ENCODE results near the gene RNF227.
"Not testable (repeated sequence)": the region's sequence is repeated elsewhere in the genome, so short reads cannot be mapped to it uniquely, and the experiment has no call there.

RNF227 gene

GRCh38 chr17:7915611-7916384, at the start of gene RNF227:
RNF227 (minus strand) TSS chr17:7916289; CDS start chr17:7916195, 94 bp downstream.
- peak; percentile 97 for DNase-seq

- peak; percentile 42 for DNase-seq
Measured at GRCh38 chr17:7961421-7961820, 45.3 kb upstream of the RNF227 start.

- DNase-seq = no peak
Measured at GRCh38 chr17:7959503-7960253, 43.6 kb upstream of the RNF227 start.

GRCh38 chr17:7956228-7956965, 40.3 kb upstream of the RNF227 start:
- DNase-seq = no peak

GRCh38 chr17:7955414-7956227, 39.5 kb upstream of the RNF227 start:
- no peak for DNase-seq

- not testable (repeated sequence) for DNase-seq
Measured at GRCh38 chr17:7953266-7953665, 37.2 kb upstream of the RNF227 start.

GRCh38 chr17:7951143-7951792, 35.2 kb upstream of the RNF227 start:
- no peak for DNase-seq

- no peak for DNase-seq
Measured at GRCh38 chr17:7950578-7950977, 34.5 kb upstream of the RNF227 start.

GRCh38 chr17:7947651-7948050, 31.6 kb upstream of the RNF227 start:
- no peak for DNase-seq

GRCh38 chr17:7946441-7946840, 30.4 kb upstream of the RNF227 start:
- no peak for DNase-seq

GRCh38 chr17:7945651-7946050, 29.6 kb upstream of the RNF227 start:
- no peak for DNase-seq

- no peak for DNase-seq
Measured at GRCh38 chr17:7944326-7944725, 28.2 kb upstream of the RNF227 start.

- DNase-seq = no peak
Measured at GRCh38 chr17:7943291-7943690, 27.2 kb upstream of the RNF227 start.

- no peak for DNase-seq
Measured at GRCh38 chr17:7940743-7941142, 24.7 kb upstream of the RNF227 start.

GRCh38 chr17:7940034-7940433, 23.9 kb upstream of the RNF227 start:
- DNase-seq = no peak

- DNase-seq = no peak
Measured at GRCh38 chr17:7935859-7936258, 19.8 kb upstream of the RNF227 start.

- DNase-seq = peak; percentile 90
Measured at GRCh38 chr17:7932949-7933348, 16.9 kb upstream of the RNF227 start.

GRCh38 chr17:7932483-7932891, 16.4 kb upstream of the RNF227 start:
- DNase-seq = peak; percentile 79

- DNase-seq = peak; percentile 100
Measured at GRCh38 chr17:7931709-7932482, 15.8 kb upstream of the RNF227 start, which contains the start of the genes CNTROB and TRAPPC1. CNTROB (plus strand) TSS chr17:7932206; CDS start chr17:7933080, 874 bp downstream. TRAPPC1 (minus strand) TSS chr17:7931946; CDS start chr17:7931829, 117 bp downstream.

GRCh38 chr17:7930841-7931631, 14.9 kb upstream of the RNF227 start:
- no peak for DNase-seq
